Psoas muscle (tissue), 8 donors: ENCODE results near the gene HLA-DQB1. TPM values are rescaled to one million over a fixed set of nuclear protein-coding genes. Genes with fewer than 3 reads are reported as not detected.
"Not testable (repeated sequence)": the region's sequence is repeated elsewhere in the genome, so short reads cannot be mapped to it uniquely, and the experiment has no call there.

Experiments
- ATAC-seq, 4 donors: fragments of 200-7000 bp; cut with Tn5 transposase; one replicate each; pipeline ENCODE4 v1.9.1; 2020; ENCODE audit warnings: moderate library complexity in 3 of 4, mild to moderate bottlenecking in 2 of 4
- DNase-seq, 2 donors: peaks; one replicate each; pipeline ENCODE4 v3.0.0-alpha.2; 2020
- H3K27ac ChIP-seq: fragments of 200-600 bp; one replicate; pipeline ENCODE4 v1.8.0; 2022
- H3K27me3 ChIP-seq, 3 donors: fragments of 200-600 bp in 1 of 3; one replicate each; pipeline versions ENCODE4 v1.6.1 to v1.8.0; 2013 to 2022; ENCODE audit warnings: low read length in 2 of 3, mild to moderate bottlenecking in 2 of 3, moderate library complexity in 1 of 3; ENCODE audit not compliant: insufficient read depth in 3 of 3
- H3K36me3 ChIP-seq, 2 donors: fragments of 200-600 bp in 1 of 2; one replicate each; pipeline versions ENCODE4 v1.6.1 to v1.8.0; 2013 to 2022; ENCODE audit warnings: low read depth in 1 of 2, mild to moderate bottlenecking in 1 of 2, moderate library complexity in 1 of 2; ENCODE audit not compliant: insufficient read depth in 1 of 2
- H3K4me1 ChIP-seq: fragments of 200-600 bp; one replicate; pipeline ENCODE4 v1.8.0; 2022
- H3K4me3 ChIP-seq: fragments of 200-600 bp; one replicate; pipeline ENCODE4 v1.8.0; 2022; ENCODE audit warnings: mild to moderate bottlenecking
- H3K9me3 ChIP-seq: fragments of 200-600 bp; one replicate; pipeline ENCODE4 v1.8.0; 2022
- CTCF ChIP-seq: fragments of 200-600 bp; IDR thresholded peaks from one replicate; pipeline ENCODE4 v1.8.0; 2022; ENCODE audit warnings: antibody characterized with exemption
- WGBS, 3 donors: extraction: QIAGEN DNeasy Blood & Tissue Kit; methylation state at CpG; one replicate each; pipeline versions ENCODE4 v1.1.6 to v1.1.7; 2013; 5-methylcytosine and 5-hydroxymethylcytosine counted together
- intact Hi-C, 2 donors: fragments of 100-400 bp; cut with DNase I; formaldehyde crosslinking; loops; one replicate each; pipeline versions ENCODE4 v1.11.0 to v1.14.2; 2022
- long read RNA-seq, 2 donors: library from polyadenylated mRNA; unstranded; transcript quantifications; one replicate each; pipeline ENCODE4 v2.0.0, GENCODE V29; 2021
- polyA plus RNA-seq, 3 donors: library from polyadenylated mRNA; stranded (reverse); fragments of 200-250 nt; gene quantifications; one replicate each; pipeline ENCODE4 v1.2.3, GENCODE V29; 2013
- total RNA-seq, 4 donors: library from RNA; stranded (reverse); fragmentation: NEBNext Ultra II Directional in 2 of 4; extraction: Animal tissue kit (Norgen Biotek cat#: 25700) in 2 of 4; gene quantifications; one replicate each; pipeline versions ENCODE4 v1.2.1 to v1.2.4, GENCODE V29; 2021 to 2023
- donor health status: healthy with polysubstance abuse.
- donor health status: DM: no; HTN: no; CAD: no; lungs with moderate emphysema.
- donor health status: Bipolar disorder and iron deficiency.
- donor health status: healthy.
- donor health status: DM: yes; HTN: yes; CAD: no.
- donor health status: DM: no; HTN: no; CAD: no.
- donor health status: DM: no; HTN: no; CAD: no.
- donor health status: DM: yes; HTN: yes; CAD: no.

HLA-DQB1 gene
- total RNA-seq (1 to 10 TPM; 2.9 to 5.4 (median 4.2) TPM), polyA plus RNA-seq (10 to 100 TPM in 1 of 3 donors, 1 to 10 TPM in 2; 8.2 to 10.8 (median 8.6) TPM)
- long read RNA-seq, donor 1, partial matches to known transcripts, result 0 of 4 reads
- long read RNA-seq, donor 1, other reads (novel, unspliced or antisense), result 0 of 4 reads
- long read RNA-seq, donor 2, transcript HLA-DQB1-205 (5 exons, 1,642 nt), result major isoform, 5 of 6 reads
- long read RNA-seq, donor 2, partial matches to known transcripts, result 0 of 6 reads
- long read RNA-seq, donor 2, other reads (novel, unspliced or antisense), result 1 of 6 reads

GRCh38 chr6:32666420-32667300 lies at the start of gene HLA-DQB1:
HLA-DQB1 (minus strand) TSS chr6:32666657; CDS start chr6:32666607, 50 bp downstream.
- Histone ChIP-seq H3K27ac (no peak within 1 kb of the TSS), H3K9me3 (no peaks in the 10 kb centered on the region), H3K27me3 (peaks cover 0 to 4% (median 0%) of the 10 kb centered on the region in 3 donors), H3K36me3 (no peaks in the 10 kb centered on the region), H3K4me3 (no peak within 1 kb of the TSS), H3K4me1 (no peaks in the 10 kb centered on the region)
- no peak for TF ChIP-seq CTCF
- intact Hi-C loops, result no loop called here
- ATAC-seq (peak in 3 of 4 donors; percentile 46 to 77 (median 73)), DNase-seq (no peak)
- WGBS, 3 donors, result 8 to 22% (median 17%) methylated on average over 16 of the region's 16 CpGs

- no peaks in the 10 kb centered on the region for H3K4me1 ChIP-seq
- no peak overlapping the region for H3K27ac ChIP-seq
- no peak for TF ChIP-seq CTCF
- H3K36me3 ChIP-seq, result no peaks in the 10 kb centered on the region
- H3K27me3 ChIP-seq, result no peaks in the 10 kb centered on the region
- intact Hi-C loops, result no loop called here
- H3K9me3 ChIP-seq, result no peaks in the 10 kb centered on the region
- no peak overlapping the region for H3K4me3 ChIP-seq
- ATAC-seq, result no peak
- no peak for DNase-seq
These were observed 46.8 kb upstream of the HLA-DQB1 start for GRCh38 chr6:32713241-32713640.

- H3K4me1 ChIP-seq, result no peaks in the 10 kb centered on the region
- H3K4me3 ChIP-seq, result no peak overlapping the region
- H3K27me3 ChIP-seq, result peaks cover 0 to 2% (median 0%) of the 10 kb centered on the region in 3 donors
- ATAC-seq (no peak), DNase-seq (no peak)
- no peak for TF ChIP-seq CTCF
- H3K9me3 ChIP-seq, result no peaks in the 10 kb centered on the region
- intact Hi-C loops, result loop anchor here in 1 of 2 donors (10.0 kb wide), 1 partner anchor 165 kb away; no protein-coding TSS in a partner anchor
- no peak overlapping the region for H3K27ac ChIP-seq
- no peaks in the 10 kb centered on the region for H3K36me3 ChIP-seq
These were observed 43.2 kb upstream of the HLA-DQB1 start for GRCh38 chr6:32709625-32710024.

- not testable (repeated sequence) for H3K4me3 ChIP-seq, DNase-seq, H3K27ac ChIP-seq, ATAC-seq, H3K4me1 ChIP-seq, H3K9me3 ChIP-seq, H3K36me3 ChIP-seq
- intact Hi-C loops, result loop anchor here in 1 of 2 donors (10.0 kb wide), 1 partner anchor 170 kb away; no protein-coding TSS in a partner anchor
- WGBS, 3 donors, result 86 to 89% (median 88%) methylated on average over 3 of the region's 3 CpGs
- H3K27me3 ChIP-seq, result peaks cover 0 to 12% (median 2%) of the 10 kb centered on the region in 3 donors
These were observed 38.7 kb upstream of the HLA-DQB1 start for GRCh38 chr6:32705164-32705563.

GRCh38 chr6:32703347-32703746 lies 36.9 kb upstream of the HLA-DQB1 start:
- WGBS, 3 donors, result 41 to 60% (median 52%) methylated on average over 4 of the region's 4 CpGs
- H3K9me3 ChIP-seq, result no peaks in the 10 kb centered on the region
- intact Hi-C loops, result loop anchor here (5.0 to 10.0 kb wide), 4 partner anchors 171 to 456 kb away; no protein-coding TSS in a partner anchor

More at GRCh38 chr6:32703347-32703746, 36.9 kb upstream of the HLA-DQB1 start:
- DNase-seq (no peak), ATAC-seq (no peak)
- no peak for TF ChIP-seq CTCF
- Histone ChIP-seq H3K4me3 (no peak overlapping the region), H3K27ac (no peak overlapping the region), H3K36me3 (no peaks in the 10 kb centered on the region), H3K27me3 (peaks cover 0 to 16% (median 2%) of the 10 kb centered on the region in 3 donors), H3K4me1 (no peaks in the 10 kb centered on the region)
